Endothelial cell of umbilical vein (primary cell): ENCODE results near the gene RASGEF1C.

Experiments used
- EZH2 ChIP-seq: IDR thresholded peaks from 2 replicates; pipeline ENCODE4 v1.6.1; 2012; ENCODE audit warnings: borderline replicate concordance, low read depth, mild to moderate bottlenecking, moderate library complexity, low read length, inconsistent platforms; ENCODE audit not compliant: severe bottlenecking
- FOS ChIP-seq: IDR thresholded peaks from 2 replicates; pipeline ENCODE4 v1.6.1; 2011; ENCODE audit warnings: mild to moderate bottlenecking, low read length, moderate library complexity, borderline replicate concordance; ENCODE audit not compliant: insufficient read depth
- GATA2 ChIP-seq: IDR thresholded peaks from 2 replicates; pipeline ENCODE4 v1.7.0; 2011; ENCODE audit warnings: low read depth, mild to moderate bottlenecking, moderate library complexity, mixed read lengths, low read length; ENCODE audit not compliant: insufficient read length, insufficient read depth
- JUN ChIP-seq: IDR thresholded peaks from 2 replicates; pipeline ENCODE4 v1.6.1; 2011; ENCODE audit warnings: borderline replicate concordance, low read depth; ENCODE audit not compliant: insufficient read length, insufficient read depth
- MYC ChIP-seq: IDR thresholded peaks from one replicate; pipeline ENCODE4 v1.6.1; 2011; ENCODE audit warnings: mild to moderate bottlenecking, low read depth, low read length
- POLR2A ChIP-seq: IDR thresholded peaks from 2 replicates; pipeline ENCODE4 v1.6.1; 2012; ENCODE audit warnings: low read depth, mild to moderate bottlenecking, control low read depth, low read length
- POLR2AphosphoS5 ChIP-seq: IDR thresholded peaks from 2 replicates; pipeline ENCODE4 v1.6.1; 2012; ENCODE audit warnings: low read depth, mild to moderate bottlenecking, control low read depth, low read length, moderate library complexity; ENCODE audit not compliant: insufficient read depth
- TF ChIP-seq, protein P1 (sequence below), 2 donors: IDR thresholded peaks; 1 replicate in 1 of 2; 2 replicates in 1 of 2; pipeline ENCODE4 v1.5.1; 2011; ENCODE audit warnings: low read length in 2 of 2, mild to moderate bottlenecking in 2 of 2, moderate library complexity in 2 of 2, control low read depth in 1 of 2, inconsistent platforms in 1 of 2, low read depth in 1 of 2; ENCODE audit not compliant: insufficient read depth in 1 of 2; ENCODE audit errors: extremely low read depth in 1 of 2
- TF ChIP-seq, protein P2 (sequence below): IDR thresholded peaks from 2 replicates; pipeline ENCODE4 v1.6.1; 2011; ENCODE audit not compliant: insufficient read depth, insufficient read length

DNA sequence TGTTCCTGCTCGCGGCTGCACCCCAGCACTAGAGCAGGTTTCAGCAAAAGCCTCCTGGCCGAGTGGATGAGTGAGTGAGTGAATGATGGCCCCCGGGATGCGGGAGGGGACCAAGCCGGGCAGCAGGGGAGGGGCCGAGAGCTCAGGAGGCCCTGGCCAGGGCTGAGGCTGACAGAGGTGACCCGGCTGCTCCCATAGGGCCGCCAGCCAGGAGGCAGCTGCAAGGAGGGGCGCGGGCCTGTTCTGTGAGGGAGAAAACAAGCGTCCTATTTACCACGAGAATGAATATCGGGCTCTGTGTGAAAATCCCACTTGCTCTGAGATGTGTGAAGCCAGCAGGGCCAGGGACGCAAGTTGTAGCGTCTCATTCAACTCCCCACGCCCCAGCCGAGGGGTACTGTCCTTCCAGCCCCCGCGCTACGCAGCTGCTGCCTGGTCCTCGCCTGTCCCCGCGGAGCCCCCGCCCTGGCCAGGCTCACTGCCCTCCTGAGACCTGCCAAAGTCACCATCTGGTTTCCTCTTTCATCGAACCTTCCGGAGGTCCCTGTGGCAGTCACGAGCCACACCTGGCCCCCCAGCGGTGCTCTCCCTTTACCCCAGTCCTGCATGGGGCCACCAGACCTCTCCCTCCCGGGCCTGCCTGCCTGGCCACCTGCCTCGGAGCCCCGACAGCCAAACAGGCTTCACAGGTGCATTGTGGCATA lies 38.8 kb downstream of the RASGEF1C start:
- no peak for TF ChIP-seq MYC
- TF ChIP-seq, protein P1, sequence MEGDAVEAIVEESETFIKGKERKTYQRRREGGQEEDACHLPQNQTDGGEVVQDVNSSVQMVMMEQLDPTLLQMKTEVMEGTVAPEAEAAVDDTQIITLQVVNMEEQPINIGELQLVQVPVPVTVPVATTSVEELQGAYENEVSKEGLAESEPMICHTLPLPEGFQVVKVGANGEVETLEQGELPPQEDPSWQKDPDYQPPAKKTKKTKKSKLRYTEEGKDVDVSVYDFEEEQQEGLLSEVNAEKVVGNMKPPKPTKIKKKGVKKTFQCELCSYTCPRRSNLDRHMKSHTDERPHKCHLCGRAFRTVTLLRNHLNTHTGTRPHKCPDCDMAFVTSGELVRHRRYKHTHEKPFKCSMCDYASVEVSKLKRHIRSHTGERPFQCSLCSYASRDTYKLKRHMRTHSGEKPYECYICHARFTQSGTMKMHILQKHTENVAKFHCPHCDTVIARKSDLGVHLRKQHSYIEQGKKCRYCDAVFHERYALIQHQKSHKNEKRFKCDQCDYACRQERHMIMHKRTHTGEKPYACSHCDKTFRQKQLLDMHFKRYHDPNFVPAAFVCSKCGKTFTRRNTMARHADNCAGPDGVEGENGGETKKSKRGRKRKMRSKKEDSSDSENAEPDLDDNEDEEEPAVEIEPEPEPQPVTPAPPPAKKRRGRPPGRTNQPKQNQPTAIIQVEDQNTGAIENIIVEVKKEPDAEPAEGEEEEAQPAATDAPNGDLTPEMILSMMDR (IDR thresholded peaks at IDR 0.05; ENCODE audit: extremely low read depth in 1 of 2, insufficient read depth in 1 of 2, low read depth in 1 of 2, low read length in 2 of 2): no peak
- no peak for TF ChIP-seq EZH2
- no peak for TF ChIP-seq GATA2
- no peak for TF ChIP-seq JUN
- TF ChIP-seq POLR2AphosphoS5: no peak
- TF ChIP-seq FOS: no peak
- TF ChIP-seq, protein P2, sequence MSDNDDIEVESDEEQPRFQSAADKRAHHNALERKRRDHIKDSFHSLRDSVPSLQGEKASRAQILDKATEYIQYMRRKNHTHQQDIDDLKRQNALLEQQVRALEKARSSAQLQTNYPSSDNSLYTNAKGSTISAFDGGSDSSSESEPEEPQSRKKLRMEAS: no peak
- TF ChIP-seq POLR2A: no peak
